Activated T-cell treated with anti-CD3 and anti-CD28 coated beads, Interleukin-2, amount 50 U/mL, for 72 hours (primary cell): ENCODE measurements around the gene PPIE. TPM values are rescaled to one million over a fixed set of nuclear protein-coding genes. Genes with fewer than 3 reads are reported as not detected.

Source experiments
- ATAC-seq, 2 donors: fragments of 150-1000 bp; cut with Tn5 transposase; replicated peaks in 1 of 2; 2 replicates each; pipeline ENCODE4 v1.10.0; 2021; ENCODE audit warnings: moderate library complexity in 2 of 2, mild to moderate bottlenecking in 1 of 2
- DNase-seq, 2 donors: peaks; one replicate each; pipeline ENCODE4 v3.0.0; 2021 to 2022; ENCODE audit warnings: mixed read lengths in 1 of 2
- H3K27ac Mint-ChIP-seq: one replicate; pipeline ENCODE4 v1.8.0; 2022; ENCODE audit warnings: mild to moderate bottlenecking, moderate library complexity, mixed read lengths
- H3K27me3 Mint-ChIP-seq: one replicate; pipeline ENCODE4 v1.8.0; 2022; ENCODE audit warnings: low read depth, mixed read lengths
- H3K36me3 Mint-ChIP-seq, 2 donors: one replicate each; pipeline ENCODE4 v1.8.0; 2022; ENCODE audit warnings: mixed read lengths in 2 of 2, mild to moderate bottlenecking in 1 of 2; ENCODE audit not compliant: insufficient read depth in 2 of 2
- H3K4me1 Mint-ChIP-seq: one replicate; pipeline ENCODE4 v1.8.0; 2022; ENCODE audit warnings: low read depth, mixed read lengths
- H3K4me3 Mint-ChIP-seq, 2 donors: one replicate each; pipeline ENCODE4 v1.8.0; 2022; ENCODE audit warnings: mild to moderate bottlenecking in 2 of 2, mixed read lengths in 2 of 2, moderate library complexity in 2 of 2
- H3K9me3 Mint-ChIP-seq, 2 donors: one replicate each; pipeline ENCODE4 v1.8.0; 2022; ENCODE audit warnings: mixed read lengths in 2 of 2
- total RNA-seq, 2 donors: library from RNA; stranded (reverse); gene quantifications; one replicate each; pipeline ENCODE4 v1.2.3, GENCODE V29; 2022

PPIE gene
- total RNA-seq, 2 donors from 2014 or later = 47.3 to 54.6 TPM

DNA sequence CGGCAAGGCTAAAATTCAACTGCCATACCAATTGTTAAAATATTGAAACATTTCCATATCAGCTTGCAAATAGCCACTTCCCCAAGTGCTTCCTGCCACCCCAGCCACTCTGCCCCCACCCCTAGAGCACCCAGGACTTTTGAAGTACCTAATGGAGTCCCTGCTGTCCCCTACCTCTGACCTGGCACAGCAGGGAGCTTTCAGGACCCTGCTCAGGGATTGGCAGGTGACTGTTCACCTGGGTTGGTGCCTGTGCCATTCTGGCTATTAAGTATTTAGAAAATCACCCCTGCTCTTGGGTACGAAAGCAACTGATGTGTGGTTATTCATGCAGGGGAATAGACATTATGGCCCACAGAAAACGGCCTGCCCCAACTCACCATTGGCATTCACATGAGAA lies 38.3 kb upstream of the PPIE start:
- ATAC-seq (no peak), DNase-seq (no peak)
- no peak overlapping the region for H3K4me3 Mint-ChIP-seq
- peaks cover 24% of the 10 kb centered on the region for H3K27me3 Mint-ChIP-seq
- H3K36me3 Mint-ChIP-seq = no peaks in the 10 kb centered on the region
- peaks cover 1% of the 10 kb centered on the region for H3K4me1 Mint-ChIP-seq
- no peaks in the 10 kb centered on the region for H3K9me3 Mint-ChIP-seq
- no peak overlapping the region for H3K27ac Mint-ChIP-seq

- no peak overlapping the region for H3K4me3 Mint-ChIP-seq
- no peaks in the 10 kb centered on the region for H3K9me3 Mint-ChIP-seq
- no peaks in the 10 kb centered on the region for H3K36me3 Mint-ChIP-seq
- peaks cover 24% of the 10 kb centered on the region for H3K27me3 Mint-ChIP-seq
- no peaks in the 10 kb centered on the region for H3K4me1 Mint-ChIP-seq
- H3K27ac Mint-ChIP-seq = no peak overlapping the region
- DNase-seq = no peak
- ATAC-seq = no peak
Measured at GRCh38 chr1:39701049-39701439, 37.6 kb upstream of the PPIE start.

GRCh38 chr1:39704757-39705156 lies 33.9 kb upstream of the PPIE start:
- Mint-ChIP-seq H3K27ac (no peak overlapping the region), H3K4me3 (no peak overlapping the region), H3K27me3 (peaks cover 14% of the 10 kb centered on the region), H3K9me3 (no peaks in the 10 kb centered on the region), H3K36me3 (no peaks in the 10 kb centered on the region), H3K4me1 (no peaks in the 10 kb centered on the region)
- no peak for DNase-seq
- no peak for ATAC-seq

DNA sequence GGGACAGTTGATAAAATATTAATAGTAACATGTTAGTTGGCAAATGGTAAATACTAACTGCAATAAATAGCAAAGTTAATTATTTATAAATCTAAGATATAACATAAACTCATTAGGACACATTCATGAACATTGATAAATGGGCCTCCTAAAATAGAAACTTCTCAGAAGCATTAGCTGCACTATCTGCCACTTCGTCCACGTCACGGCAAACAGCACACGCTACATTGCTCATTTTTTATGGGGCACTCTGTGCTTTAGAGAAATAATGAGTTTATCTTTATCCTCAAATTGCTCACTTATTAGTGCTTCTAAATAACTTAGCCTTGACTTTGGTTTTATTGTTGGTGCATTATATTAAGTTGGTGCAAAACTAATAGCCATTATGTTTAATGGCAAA lies 31.2 kb upstream of the PPIE start:
- Mint-ChIP-seq H3K36me3 (no peaks in the 10 kb centered on the region), H3K27me3 (peaks cover 14% of the 10 kb centered on the region), H3K4me1 (no peaks in the 10 kb centered on the region), H3K4me3 (no peak overlapping the region), H3K27ac (no peak overlapping the region), H3K9me3 (no peaks in the 10 kb centered on the region)
- DNase-seq = no peak
- ATAC-seq = no peak

DNA sequence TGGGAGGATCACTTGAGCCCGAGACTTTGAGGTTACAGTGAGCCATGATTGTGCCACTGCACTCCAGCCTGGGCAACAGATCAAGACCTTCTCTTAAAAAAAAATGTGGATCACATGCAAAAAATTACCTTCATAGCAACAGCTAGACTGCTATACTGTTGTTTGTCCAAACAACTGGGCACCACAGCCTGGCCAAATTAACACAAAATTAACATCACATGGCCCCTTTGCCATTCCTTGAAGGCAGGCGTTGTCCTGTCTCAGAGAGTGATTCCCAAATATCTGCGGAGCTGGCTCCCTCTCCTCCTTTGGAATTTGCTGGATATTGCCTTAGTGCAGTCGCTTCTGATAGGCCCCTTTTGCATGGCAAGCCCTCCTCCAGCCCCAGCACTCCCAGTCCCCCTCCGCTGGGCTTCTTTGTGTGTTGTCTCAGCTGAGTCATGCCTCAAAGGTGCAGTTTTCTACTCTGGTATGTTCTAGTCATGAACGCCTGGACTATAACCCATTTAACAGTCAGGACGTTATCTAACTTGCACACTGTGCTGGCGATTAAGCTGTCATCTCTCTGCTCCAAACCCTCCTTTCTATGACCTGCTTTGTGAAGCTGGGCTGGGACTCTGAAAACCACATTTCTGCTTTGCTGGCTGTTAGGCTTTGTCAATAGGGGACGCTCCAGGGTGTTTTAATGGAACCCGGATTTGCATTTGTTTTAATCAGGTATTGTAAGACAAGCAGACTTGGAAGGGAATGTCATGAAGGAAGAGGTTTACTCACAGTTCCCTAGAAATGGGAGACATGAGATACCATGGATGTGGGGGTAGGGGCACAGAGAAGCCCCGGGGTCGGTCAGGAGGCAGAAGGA lies 27.3 kb upstream of the PPIE start:
- Mint-ChIP-seq H3K4me1 (no peaks in the 10 kb centered on the region), H3K9me3 (no peaks in the 10 kb centered on the region), H3K4me3 (no peak overlapping the region), H3K27ac (no peak overlapping the region), H3K36me3 (no peaks in the 10 kb centered on the region), H3K27me3 (peaks cover 30% of the 10 kb centered on the region)
- DNase-seq (no peak), ATAC-seq (no peak)

DNA sequence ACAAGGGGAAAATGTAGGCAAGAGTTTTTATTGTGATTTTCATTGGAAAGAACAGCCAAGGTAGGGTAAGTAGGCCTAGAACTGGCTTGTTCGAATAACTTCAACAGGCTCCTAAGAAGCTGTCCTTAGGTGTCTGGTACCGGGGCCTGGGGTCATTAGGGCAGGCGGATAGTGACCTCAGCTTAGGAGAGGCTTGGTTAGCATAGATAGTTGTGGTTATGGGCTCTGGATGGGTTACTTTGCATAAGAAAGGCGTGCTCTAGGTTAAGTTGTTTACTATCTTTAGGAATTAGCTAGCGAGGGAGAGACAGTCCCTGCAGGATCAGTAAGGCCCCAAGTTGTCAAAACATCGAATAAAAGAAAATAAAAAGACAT lies 26.7 kb upstream of the PPIE start:
- Mint-ChIP-seq H3K4me3 (no peak overlapping the region), H3K36me3 (no peaks in the 10 kb centered on the region), H3K27me3 (peaks cover 36% of the 10 kb centered on the region), H3K9me3 (no peaks in the 10 kb centered on the region), H3K27ac (no peak overlapping the region), H3K4me1 (no peaks in the 10 kb centered on the region)
- ATAC-seq = no peak
- no peak for DNase-seq

- DNase-seq (no peak), ATAC-seq (no peak)
- Mint-ChIP-seq H3K4me1 (no peaks in the 10 kb centered on the region), H3K27me3 (peaks cover 46% of the 10 kb centered on the region), H3K9me3 (no peaks in the 10 kb centered on the region), H3K4me3 (no peak overlapping the region), H3K27ac (no peak overlapping the region), H3K36me3 (no peaks in the 10 kb centered on the region)
Measured at GRCh38 chr1:39713557-39713956, 25.1 kb upstream of the PPIE start.

DNA sequence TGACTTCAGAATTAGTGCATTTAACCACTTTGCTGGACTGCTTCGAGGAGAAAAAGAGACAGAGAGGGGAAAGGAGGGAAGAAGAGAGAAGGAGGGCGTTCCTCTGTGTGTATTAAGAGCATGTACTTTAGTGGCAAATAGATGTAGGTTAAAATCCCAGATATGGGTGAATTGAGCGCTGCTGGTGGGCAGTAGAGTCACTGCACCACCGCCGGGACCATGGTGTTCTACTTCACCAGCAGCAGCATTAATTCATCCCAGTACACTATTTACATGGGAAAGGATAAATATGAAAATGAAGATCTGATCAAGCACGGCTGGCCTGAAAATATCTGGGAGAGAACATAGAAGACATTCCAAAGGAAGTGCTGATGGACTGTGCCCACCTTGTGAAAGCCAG lies 20.9 kb upstream of the PPIE start:
- DNase-seq = no peak
- H3K4me3 Mint-ChIP-seq = no peak overlapping the region

DNA sequence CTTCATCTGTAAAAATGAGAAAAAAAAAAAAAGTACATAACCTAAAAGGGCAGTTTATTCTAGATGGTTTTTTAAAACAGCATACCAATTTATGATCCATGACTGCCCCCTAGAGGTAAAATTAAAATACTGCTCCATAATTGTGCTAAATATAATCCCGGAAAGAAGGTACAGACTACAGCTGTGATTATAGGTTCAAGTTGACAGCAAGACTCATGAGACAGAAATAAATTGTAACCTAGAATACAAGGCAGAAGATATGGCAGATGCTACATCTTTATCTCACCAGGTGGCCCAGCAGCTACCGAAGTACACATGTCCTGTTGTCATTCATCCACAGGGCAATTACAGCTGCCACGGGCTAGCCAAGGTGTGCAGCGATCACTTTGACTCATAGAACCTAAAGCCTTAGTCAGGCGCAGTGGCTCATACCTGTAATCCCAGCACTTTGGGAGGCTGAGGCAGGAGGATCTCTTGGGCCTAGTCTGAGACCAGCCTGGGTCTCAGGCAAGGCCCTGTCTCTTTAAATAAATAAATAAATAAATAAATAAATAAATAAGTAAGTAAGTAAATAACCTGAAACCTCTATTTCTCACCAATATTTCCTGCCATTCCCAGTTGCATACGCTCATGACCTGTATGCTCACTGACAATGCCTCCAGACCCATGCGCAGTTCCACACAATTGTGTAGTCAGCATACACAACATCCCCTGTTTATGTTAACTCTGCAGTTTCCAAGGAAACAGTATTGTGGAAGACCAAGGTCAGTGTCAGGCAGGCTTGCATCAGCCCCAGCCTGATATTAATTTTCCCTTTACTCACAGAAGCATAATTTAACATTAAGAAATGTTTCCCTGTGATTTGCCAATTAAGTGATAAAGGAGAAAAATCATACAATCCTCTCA lies 18.3 kb upstream of the PPIE start:
- H3K4me3 Mint-ChIP-seq = no peak overlapping the region
- no peaks in the 10 kb centered on the region for H3K9me3 Mint-ChIP-seq
- DNase-seq = no peak
- ATAC-seq = peak; percentile 61 to 66
- peaks cover 48% of the 10 kb centered on the region for H3K27me3 Mint-ChIP-seq
- no peak overlapping the region for H3K27ac Mint-ChIP-seq
- H3K4me1 Mint-ChIP-seq = no peaks in the 10 kb centered on the region
- no peaks in the 10 kb centered on the region for H3K36me3 Mint-ChIP-seq

More for the DNA sequence above, 20.9 kb upstream of the PPIE start:
- Mint-ChIP-seq H3K27me3 (peaks cover 48% of the 10 kb centered on the region), H3K36me3 (no peaks in the 10 kb centered on the region), H3K4me1 (no peaks in the 10 kb centered on the region), H3K9me3 (no peaks in the 10 kb centered on the region), H3K27ac (no peak overlapping the region)
- no peak for ATAC-seq

DNA sequence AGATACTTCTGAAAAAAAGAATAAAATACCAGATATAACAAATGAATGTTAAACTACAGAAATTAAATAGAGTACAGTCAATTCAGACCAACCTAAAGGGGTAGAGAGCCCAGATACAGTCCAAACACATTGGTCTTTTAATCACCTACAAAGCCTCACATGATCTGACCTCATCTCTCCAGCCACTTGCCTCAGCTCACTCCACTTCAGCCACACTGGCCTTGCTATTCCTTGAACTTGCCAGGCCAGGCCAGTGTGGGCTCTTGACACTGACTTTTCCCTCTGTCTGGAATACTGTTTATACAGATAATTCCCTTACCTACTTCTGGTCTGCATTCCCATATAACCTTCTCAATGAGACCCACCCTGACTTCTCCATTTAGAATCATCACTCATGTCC lies 17.0 kb upstream of the PPIE start:
- DNase-seq (no peak), ATAC-seq (no peak)
- Mint-ChIP-seq H3K4me3 (no peak overlapping the region), H3K27me3 (peaks cover 54% of the 10 kb centered on the region), H3K36me3 (no peaks in the 10 kb centered on the region), H3K27ac (no peak overlapping the region), H3K4me1 (peaks cover 1% of the 10 kb centered on the region), H3K9me3 (no peaks in the 10 kb centered on the region)

GRCh38 chr1:39722495-39722894 lies 16.2 kb upstream of the PPIE start:
- DNase-seq (no peak), ATAC-seq (no peak)
- no peaks in the 10 kb centered on the region for H3K9me3 Mint-ChIP-seq
- peaks cover 9% of the 10 kb centered on the region for H3K4me1 Mint-ChIP-seq
- peaks cover 58% of the 10 kb centered on the region for H3K27me3 Mint-ChIP-seq
- H3K36me3 Mint-ChIP-seq = no peaks in the 10 kb centered on the region
- H3K27ac Mint-ChIP-seq = no peak overlapping the region
- H3K4me3 Mint-ChIP-seq = no peak overlapping the region

DNA sequence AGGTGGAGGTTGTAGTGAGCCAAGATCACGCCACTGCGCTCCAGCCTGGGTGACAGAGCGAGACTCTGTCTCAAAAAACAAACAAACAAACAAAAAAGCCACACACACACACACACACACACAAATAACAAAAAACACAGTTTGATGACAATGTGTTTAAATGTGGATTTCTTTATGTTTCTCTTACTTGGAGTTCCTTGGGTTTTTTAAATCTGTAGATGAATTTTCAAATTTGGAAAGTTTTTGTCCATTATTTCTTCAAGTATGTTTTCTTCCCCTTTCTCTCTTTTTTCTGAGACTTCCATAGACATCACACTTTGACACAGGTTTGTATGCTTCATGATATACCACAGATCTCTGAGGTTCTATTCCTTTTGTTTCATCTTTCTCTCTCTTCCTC lies 12.1 kb upstream of the PPIE start:
- Mint-ChIP-seq H3K4me3 (no peak overlapping the region), H3K9me3 (no peaks in the 10 kb centered on the region), H3K27me3 (peaks cover 77% of the 10 kb centered on the region), H3K36me3 (no peaks in the 10 kb centered on the region), H3K27ac (no peak overlapping the region), H3K4me1 (peaks cover 32% of the 10 kb centered on the region)
- ATAC-seq (no peak), DNase-seq (no peak)

- Mint-ChIP-seq H3K9me3 (no peaks in the 10 kb centered on the region), H3K36me3 (no peaks in the 10 kb centered on the region), H3K4me3 (peak overlapping the region; percentile 47), H3K27me3 (peaks cover 74% of the 10 kb centered on the region), H3K4me1 (peaks cover 32% of the 10 kb centered on the region), H3K27ac (no peak overlapping the region)
- ATAC-seq = peak; percentile 19 to 37
- no peak for DNase-seq
Measured at GRCh38 chr1:39727221-39727931, 11.3 kb upstream of the PPIE start.
